Measurements from ENCODE around the gene HOXC11. TPM values are rescaled to one million over a fixed set of nuclear protein-coding genes. Genes with fewer than 3 reads are reported as not detected.

HOXC11 gene
- total RNA-seq: 1 to 10 TPM in 1 of 2 donors, not detected in 1; 4.1 TPM
- under 1 TPM in 1 of 2 donors, not detected in 1; 0.38 TPM for polyA plus RNA-seq
- long read RNA-seq, donor 1, partial matches to known transcripts: 0 of 5 reads
- long read RNA-seq, donor 1, other reads (novel, unspliced or antisense): 3 of 5 reads
- long read RNA-seq, donor 2: 0 reads

DNA sequence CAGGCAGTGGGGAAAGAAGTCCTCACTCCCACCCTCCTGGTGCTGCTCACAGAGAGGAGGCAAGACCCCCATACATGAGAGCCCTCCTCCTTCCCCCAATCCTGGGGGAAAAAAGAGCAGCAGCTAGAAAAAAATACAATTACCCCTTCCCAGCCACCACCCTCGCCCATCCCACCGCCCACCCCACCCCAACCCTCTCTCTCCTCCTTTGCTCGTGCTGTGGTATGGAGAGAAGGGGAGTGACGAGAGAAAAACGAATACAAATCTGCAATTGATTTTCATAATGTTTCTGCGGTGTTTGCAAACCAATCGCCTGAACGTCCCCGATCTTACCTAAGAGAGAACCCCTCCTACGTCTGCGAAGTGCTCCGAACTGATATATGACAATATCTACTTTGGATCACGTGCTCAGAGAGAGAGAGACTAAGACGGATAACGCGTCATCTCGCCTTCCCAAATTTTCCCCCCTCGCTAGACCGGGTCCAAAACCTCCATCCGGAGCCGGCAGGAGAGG is at the start of gene HOXC11:
Gene HOXC11 (plus strand): TSS at position 405 of the 514 bp plus-strand sequence. CDS start 116 bp downstream, outside the sequence.
- no peaks in the 10 kb centered on the region for H3K36me3 ChIP-seq (ENCODE audit: control insufficient read depth in 1 of 2, insufficient read depth in 2 of 2, low read length in 1 of 2)
- H3K4me1 ChIP-seq (ENCODE audit: control insufficient read depth in 1 of 2, insufficient read depth in 2 of 2, low read length in 2 of 2): no peaks in the 10 kb centered on the region
- no peak within 1 kb of the TSS for H3K4me3 ChIP-seq (ENCODE audit: low read length in 2 of 2)
- DNase-seq (no peak), ATAC-seq (ENCODE audit: low FRiP score) (peak; percentile 6)
- intact Hi-C loops (cut with DNase I): no loop called here
- H3K9me3 ChIP-seq (ENCODE audit: control insufficient read depth, low read length): no peaks in the 10 kb centered on the region
- 11% methylated on average over 20 to 21 of the region's 21 CpGs for WGBS, 2 donors
- H3K27ac ChIP-seq (ENCODE audit: low read depth in 1 of 2, low read length in 2 of 2): no peak within 1 kb of the TSS
- H3K27me3 ChIP-seq (ENCODE audit: control insufficient read depth in 1 of 2, insufficient read depth in 2 of 2, low read length in 1 of 2): no peaks in the 10 kb centered on the region

DNA sequence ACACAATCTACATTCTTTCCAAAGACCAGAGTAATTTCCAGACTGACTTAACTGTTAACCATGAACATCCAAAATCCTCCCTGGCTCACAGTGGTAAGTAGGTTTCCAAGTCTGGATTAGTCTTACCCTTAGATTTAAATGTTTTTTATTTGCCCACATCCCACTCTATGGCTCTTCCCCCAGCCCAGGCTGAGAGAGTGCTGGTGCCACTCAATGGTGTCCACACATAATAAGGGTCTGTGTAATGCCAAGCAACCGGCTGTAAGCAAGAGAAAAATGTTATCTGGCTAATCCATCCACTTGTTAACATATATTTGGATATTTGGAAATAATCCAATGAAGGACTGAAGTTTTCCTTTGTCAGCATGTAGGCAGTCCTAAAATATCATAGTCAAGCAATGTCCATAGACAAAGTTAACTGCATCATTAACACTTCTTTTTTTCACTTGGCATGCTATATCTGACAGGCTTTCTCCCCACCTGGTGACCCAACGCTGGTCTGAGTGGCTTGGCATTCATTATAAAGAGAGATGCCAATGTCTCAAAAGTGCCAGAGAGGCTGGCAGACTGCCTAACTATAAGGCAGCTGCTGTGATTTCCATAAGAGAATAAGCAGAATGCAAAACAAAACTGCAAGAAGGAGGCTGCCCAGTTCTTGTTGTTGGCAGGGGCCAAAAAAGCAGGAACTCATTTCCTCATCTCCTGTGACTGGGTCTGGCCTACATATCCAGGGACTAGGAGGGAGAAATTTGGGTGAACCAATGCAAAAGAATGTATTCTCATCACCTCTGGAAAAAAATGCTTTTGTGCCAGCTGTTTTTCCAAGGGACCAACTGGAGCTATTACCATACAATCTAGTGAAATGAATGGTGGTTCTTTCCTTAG is 48.2 kb upstream of the HOXC11 start:
- no peak overlapping the region for H3K27ac ChIP-seq (ENCODE audit: low read depth in 1 of 2, low read length in 2 of 2)
- no peak for DNase-seq
- H3K36me3 ChIP-seq (ENCODE audit: control insufficient read depth in 1 of 2, insufficient read depth in 2 of 2, low read length in 1 of 2): no peaks in the 10 kb centered on the region
- no peak overlapping the region for H3K4me3 ChIP-seq (ENCODE audit: low read length in 2 of 2)
- peaks cover 0 to 11% of the 10 kb centered on the region in 2 donors for H3K27me3 ChIP-seq (ENCODE audit: control insufficient read depth in 1 of 2, insufficient read depth in 2 of 2, low read length in 1 of 2)
- WGBS, 2 donors: 2 to 18% methylated on average over 2 of the region's 2 CpGs
- intact Hi-C loops (cut with DNase I): no loop called here
- H3K9me3 ChIP-seq (ENCODE audit: control insufficient read depth, low read length): peaks cover 2% of the 10 kb centered on the region
- no peak for ATAC-seq (ENCODE audit: low FRiP score)
- H3K4me1 ChIP-seq (ENCODE audit: control insufficient read depth in 1 of 2, insufficient read depth in 2 of 2, low read length in 2 of 2): no peaks in the 10 kb centered on the region

DNA sequence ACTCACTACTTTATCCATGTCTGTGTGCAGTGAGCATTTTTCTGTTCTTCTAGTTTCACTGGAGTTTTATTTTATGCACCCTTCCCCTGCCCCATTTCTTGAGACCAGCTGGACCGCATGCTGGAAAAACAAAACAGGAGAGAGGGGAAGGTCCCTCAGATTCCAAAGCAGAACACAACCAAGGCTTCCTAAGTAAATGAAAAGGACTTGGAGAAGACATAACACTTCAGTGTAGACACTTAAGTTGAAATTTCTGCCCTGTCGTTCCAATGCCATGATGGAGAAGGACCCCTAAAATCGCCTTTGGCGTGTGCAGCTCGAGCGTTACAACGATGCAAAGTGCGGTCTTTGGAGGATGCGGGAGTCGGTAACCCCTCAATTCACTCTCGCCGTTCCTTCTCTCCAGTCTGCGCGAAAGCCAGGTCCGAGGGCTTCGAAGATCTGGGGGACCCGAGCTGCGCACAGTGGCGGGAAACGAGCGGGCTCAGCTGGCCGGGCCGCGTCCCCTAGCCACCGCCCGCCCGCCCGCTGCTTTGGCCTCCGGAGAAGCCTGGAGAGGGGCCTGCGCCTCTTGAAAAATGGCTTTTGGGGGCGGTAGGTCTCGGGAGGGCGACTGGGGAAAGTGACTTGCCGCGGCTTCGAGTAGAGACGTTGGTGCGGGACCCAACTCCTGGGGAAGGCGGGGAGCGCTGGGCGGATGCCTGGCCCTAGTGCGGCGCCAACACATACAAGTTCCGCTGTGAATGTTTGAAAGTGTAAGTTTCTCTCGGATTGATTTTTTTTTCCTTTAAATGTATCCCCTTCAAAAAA is 45.5 kb upstream of the HOXC11 start:
- Histone ChIP-seq H3K4me1 (ENCODE audit: control insufficient read depth in 1 of 2, insufficient read depth in 2 of 2, low read length in 2 of 2) (no peaks in the 10 kb centered on the region), H3K27ac (ENCODE audit: low read depth in 1 of 2, low read length in 2 of 2) (no peak overlapping the region), H3K9me3 (ENCODE audit: control insufficient read depth, low read length) (peaks cover 2% of the 10 kb centered on the region), H3K27me3 (ENCODE audit: control insufficient read depth in 1 of 2, insufficient read depth in 2 of 2, low read length in 1 of 2) (peaks cover 0 to 14% of the 10 kb centered on the region in 2 donors), H3K36me3 (ENCODE audit: control insufficient read depth in 1 of 2, insufficient read depth in 2 of 2, low read length in 1 of 2) (no peaks in the 10 kb centered on the region), H3K4me3 (ENCODE audit: low read length in 2 of 2) (no peak overlapping the region)
- DNase-seq (peak in 1 of 2 donors; percentile 71), ATAC-seq (ENCODE audit: low FRiP score) (no peak)
- intact Hi-C loops (cut with DNase I): no loop called here
- 6 to 7% methylated on average over 43 to 45 of the region's 45 CpGs for WGBS, 2 donors

DNA sequence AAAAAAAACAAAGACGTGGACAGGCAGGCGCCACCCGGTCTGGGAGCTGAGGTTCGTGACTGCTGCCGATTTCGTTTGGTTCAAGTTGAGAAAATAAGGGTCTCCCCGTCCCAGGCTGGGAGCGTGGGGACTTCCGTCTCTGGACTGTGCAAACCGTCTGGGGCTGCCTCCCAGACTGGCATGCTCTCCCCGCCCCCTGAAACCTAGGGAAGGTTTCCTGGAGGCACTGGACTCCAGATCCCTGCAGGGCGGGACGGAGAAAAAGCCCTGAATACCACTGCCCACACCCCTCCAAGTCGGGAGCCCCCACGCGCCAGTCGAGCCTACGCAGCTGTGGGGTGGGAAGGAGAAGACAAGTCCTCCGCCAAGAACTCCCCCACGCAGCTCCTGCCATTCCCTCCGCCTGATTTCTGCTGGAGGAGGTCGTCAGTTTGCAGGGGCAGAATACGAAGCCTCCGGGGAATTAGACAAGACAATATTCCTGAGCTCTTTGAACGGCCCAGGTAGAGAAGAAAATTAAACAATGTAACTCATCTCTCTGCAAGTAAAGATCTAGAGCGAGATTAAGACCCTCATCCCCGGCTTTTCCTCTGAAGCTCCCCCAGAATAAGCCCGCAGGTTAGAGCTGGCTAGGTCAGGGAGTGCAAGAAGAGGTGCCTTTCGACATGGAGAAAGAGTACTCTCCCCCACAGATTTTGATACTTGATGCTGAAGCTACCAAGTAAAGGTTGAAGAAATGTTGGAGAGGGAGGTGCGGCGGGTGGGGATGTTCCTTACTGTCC is 44.7 kb upstream of the HOXC11 start:
- Histone ChIP-seq H3K4me3 (ENCODE audit: low read length in 2 of 2) (no peak overlapping the region), H3K27ac (ENCODE audit: low read depth in 1 of 2, low read length in 2 of 2) (no peak overlapping the region), H3K36me3 (ENCODE audit: control insufficient read depth in 1 of 2, insufficient read depth in 2 of 2, low read length in 1 of 2) (no peaks in the 10 kb centered on the region), H3K9me3 (ENCODE audit: control insufficient read depth, low read length) (peaks cover 2% of the 10 kb centered on the region), H3K4me1 (ENCODE audit: control insufficient read depth in 1 of 2, insufficient read depth in 2 of 2, low read length in 2 of 2) (no peaks in the 10 kb centered on the region), H3K27me3 (ENCODE audit: control insufficient read depth in 1 of 2, insufficient read depth in 2 of 2, low read length in 1 of 2) (peaks cover 0 to 10% of the 10 kb centered on the region in 2 donors)
- no peak for DNase-seq
- WGBS, 2 donors: 7 to 9% methylated on average over 31 of the region's 31 CpGs
- no peak for ATAC-seq (ENCODE audit: low FRiP score)
- intact Hi-C loops (cut with DNase I): no loop called here

DNA sequence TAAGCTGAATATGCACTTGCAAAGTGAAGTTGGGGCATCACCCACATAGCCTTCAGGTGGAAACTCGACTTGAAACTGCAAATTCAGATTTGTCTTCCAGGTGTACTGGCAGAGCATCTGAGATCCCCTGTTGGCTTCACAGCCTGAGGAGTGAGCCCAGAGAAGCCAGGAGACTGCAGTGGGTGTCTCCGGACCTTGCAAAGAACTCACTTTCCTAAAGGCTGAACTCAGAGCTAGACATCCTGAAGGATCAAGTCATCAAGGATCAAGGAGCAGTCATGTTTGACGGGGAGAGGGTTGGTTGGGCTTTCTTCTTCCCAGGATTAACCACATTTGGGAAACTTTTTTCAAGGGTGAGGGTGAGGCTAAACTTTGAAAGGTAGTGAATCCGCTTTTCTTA is 43.4 kb upstream of the HOXC11 start:
- 18 to 25% methylated on average over 4 of the region's 4 CpGs for WGBS, 2 donors
- DNase-seq (no peak), ATAC-seq (ENCODE audit: low FRiP score) (no peak)
- intact Hi-C loops (cut with DNase I): no loop called here
- Histone ChIP-seq H3K4me3 (ENCODE audit: low read length in 2 of 2) (no peak overlapping the region), H3K36me3 (ENCODE audit: control insufficient read depth in 1 of 2, insufficient read depth in 2 of 2, low read length in 1 of 2) (no peaks in the 10 kb centered on the region), H3K27me3 (ENCODE audit: control insufficient read depth in 1 of 2, insufficient read depth in 2 of 2, low read length in 1 of 2) (peaks cover 0 to 10% of the 10 kb centered on the region in 2 donors), H3K4me1 (ENCODE audit: control insufficient read depth in 1 of 2, insufficient read depth in 2 of 2, low read length in 2 of 2) (no peaks in the 10 kb centered on the region), H3K27ac (ENCODE audit: low read depth in 1 of 2, low read length in 2 of 2) (no peak overlapping the region), H3K9me3 (ENCODE audit: control insufficient read depth, low read length) (peaks cover 2% of the 10 kb centered on the region)

DNA sequence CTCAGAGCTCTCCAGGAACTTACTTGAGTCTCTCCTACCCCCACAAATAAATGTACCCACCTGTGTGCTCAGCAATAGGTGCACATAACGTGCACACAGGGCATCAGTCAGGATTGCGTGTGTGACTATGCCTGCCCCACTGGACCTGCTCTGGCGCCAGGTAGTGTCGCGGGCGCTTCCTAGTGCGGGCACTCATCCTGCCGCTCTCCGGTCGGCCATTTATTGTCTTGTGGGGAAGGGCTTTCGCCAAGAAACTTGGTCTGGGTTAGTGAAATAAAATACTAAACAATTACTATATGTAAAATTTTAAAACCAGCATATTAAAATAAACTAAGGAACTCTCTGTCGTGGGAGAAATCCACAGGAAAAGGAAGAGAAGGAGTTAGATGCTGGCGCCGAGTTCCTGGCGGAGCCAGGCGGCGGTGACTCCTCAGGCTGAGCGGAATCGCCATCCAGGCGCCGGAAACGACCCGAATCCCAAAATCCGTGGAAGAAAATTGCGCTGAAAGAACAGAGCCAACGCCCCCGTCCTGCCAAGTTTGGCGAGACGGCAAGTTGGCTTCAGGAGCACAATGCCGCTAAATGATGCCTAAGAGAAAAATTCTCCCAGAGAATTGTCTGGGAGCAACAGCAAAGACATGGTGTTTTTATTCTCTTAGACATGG is 42.2 kb upstream of the HOXC11 start:
- Histone ChIP-seq H3K4me1 (ENCODE audit: control insufficient read depth in 1 of 2, insufficient read depth in 2 of 2, low read length in 2 of 2) (no peaks in the 10 kb centered on the region), H3K9me3 (ENCODE audit: control insufficient read depth, low read length) (peaks cover 2% of the 10 kb centered on the region), H3K36me3 (ENCODE audit: control insufficient read depth in 1 of 2, insufficient read depth in 2 of 2, low read length in 1 of 2) (no peaks in the 10 kb centered on the region), H3K27me3 (ENCODE audit: control insufficient read depth in 1 of 2, insufficient read depth in 2 of 2, low read length in 1 of 2) (peaks cover 0 to 10% of the 10 kb centered on the region in 2 donors), H3K27ac (ENCODE audit: low read depth in 1 of 2, low read length in 2 of 2) (no peak overlapping the region), H3K4me3 (ENCODE audit: low read length in 2 of 2) (no peak overlapping the region)
- intact Hi-C loops (cut with DNase I): no loop called here
- DNase-seq: peak in 1 of 2 donors; percentile 66
- ATAC-seq (ENCODE audit: low FRiP score): no peak
- 10% methylated on average over 30 of the region's 30 CpGs for WGBS, 2 donors

DNA sequence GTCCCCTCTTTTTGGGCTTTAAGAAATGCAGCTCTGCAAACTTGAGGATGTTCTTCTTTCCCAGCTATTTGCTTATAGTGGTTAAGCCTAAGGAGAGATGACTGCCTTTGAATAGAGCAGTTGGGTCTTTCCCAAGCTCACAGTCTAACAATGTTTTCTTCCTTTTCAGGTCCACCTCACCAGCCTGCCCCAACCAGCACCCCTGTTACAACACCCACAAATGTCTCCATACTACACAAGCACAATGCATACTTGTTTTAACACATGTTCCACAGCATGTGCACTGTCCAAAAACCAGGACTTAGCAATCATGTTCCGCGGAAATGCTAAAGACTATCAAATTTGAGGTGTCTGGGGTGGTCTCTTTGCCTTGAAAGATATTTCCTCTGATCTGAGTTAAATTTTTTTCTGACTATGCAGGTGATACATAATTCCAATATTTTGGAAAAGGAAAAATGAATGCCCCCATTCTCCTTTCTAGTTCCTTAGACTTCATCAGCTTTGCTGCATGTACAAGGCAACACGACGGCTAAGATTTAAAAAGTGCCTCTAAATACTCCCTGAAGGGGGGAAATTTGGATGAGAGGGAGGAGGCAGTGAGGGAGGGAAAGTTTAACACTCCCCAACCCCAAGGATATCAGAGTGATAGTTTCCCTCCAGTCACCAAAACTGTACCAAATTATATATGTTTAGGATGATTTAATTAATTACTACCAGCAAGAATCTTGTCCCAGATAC is 40.9 kb upstream of the HOXC11 start:
- Histone ChIP-seq H3K4me1 (ENCODE audit: control insufficient read depth in 1 of 2, insufficient read depth in 2 of 2, low read length in 2 of 2) (no peaks in the 10 kb centered on the region), H3K4me3 (ENCODE audit: low read length in 2 of 2) (no peak overlapping the region), H3K27ac (ENCODE audit: low read depth in 1 of 2, low read length in 2 of 2) (no peak overlapping the region), H3K36me3 (ENCODE audit: control insufficient read depth in 1 of 2, insufficient read depth in 2 of 2, low read length in 1 of 2) (no peaks in the 10 kb centered on the region), H3K27me3 (ENCODE audit: control insufficient read depth in 1 of 2, insufficient read depth in 2 of 2, low read length in 1 of 2) (peaks cover 0 to 10% of the 10 kb centered on the region in 2 donors), H3K9me3 (ENCODE audit: control insufficient read depth, low read length) (peaks cover 2% of the 10 kb centered on the region)
- intact Hi-C loops (cut with DNase I): no loop called here
- DNase-seq (no peak), ATAC-seq (ENCODE audit: low FRiP score) (no peak)
- 43 to 54% methylated on average over 4 of the region's 4 CpGs for WGBS, 2 donors
